Gastrocnemius medialis (tissue), 4 donors: ENCODE measurements around the gene SLCO3A1.

Source experiments
- POLR2A ChIP-seq, 2 donors: fragments of 450-650 bp; IDR thresholded peaks; one replicate each; pipeline ENCODE4 v1.6.1; 2017; ENCODE audit warnings: antibody characterized with exemption in 2 of 2, mild to moderate bottlenecking in 2 of 2, moderate library complexity in 2 of 2
- TF ChIP-seq, protein P1 (sequence below), 5 experiments: fragments of 450-650 bp in 3 of 5; fragments of 200-600 bp in 2 of 5; sonication (generic) in 2 of 5; IDR thresholded peaks in 4 of 5; conservative IDR thresholded peaks in 1 of 5; 1 replicate in 4 of 5; 2 replicates in 1 of 5; pipeline ENCODE4 v1.5.1; 2016 to 2019; ENCODE audit warnings: antibody characterized with exemption in 5 of 5, mild to moderate bottlenecking in 3 of 5, moderate library complexity in 3 of 5

DNA sequence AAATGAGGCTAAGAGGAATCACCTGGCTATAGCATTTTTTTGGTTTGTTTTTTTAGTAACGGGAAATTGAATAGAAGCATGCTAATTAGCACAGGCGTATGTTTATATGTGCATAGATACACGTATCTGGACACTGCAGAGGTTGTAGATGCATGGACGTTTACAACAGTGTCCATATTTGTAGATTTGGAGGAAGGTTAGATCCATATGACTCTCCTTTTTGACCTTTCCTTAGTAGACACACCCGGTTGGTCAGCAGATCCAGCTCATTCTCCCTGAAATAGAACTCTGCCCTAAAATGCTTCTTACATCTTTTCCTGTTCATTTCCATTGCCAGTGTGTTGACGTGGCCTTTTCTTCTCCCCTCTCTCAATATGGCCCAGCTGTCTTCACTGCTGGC is 60.1 kb downstream of the SLCO3A1 start:
- TF ChIP-seq, protein P1, sequence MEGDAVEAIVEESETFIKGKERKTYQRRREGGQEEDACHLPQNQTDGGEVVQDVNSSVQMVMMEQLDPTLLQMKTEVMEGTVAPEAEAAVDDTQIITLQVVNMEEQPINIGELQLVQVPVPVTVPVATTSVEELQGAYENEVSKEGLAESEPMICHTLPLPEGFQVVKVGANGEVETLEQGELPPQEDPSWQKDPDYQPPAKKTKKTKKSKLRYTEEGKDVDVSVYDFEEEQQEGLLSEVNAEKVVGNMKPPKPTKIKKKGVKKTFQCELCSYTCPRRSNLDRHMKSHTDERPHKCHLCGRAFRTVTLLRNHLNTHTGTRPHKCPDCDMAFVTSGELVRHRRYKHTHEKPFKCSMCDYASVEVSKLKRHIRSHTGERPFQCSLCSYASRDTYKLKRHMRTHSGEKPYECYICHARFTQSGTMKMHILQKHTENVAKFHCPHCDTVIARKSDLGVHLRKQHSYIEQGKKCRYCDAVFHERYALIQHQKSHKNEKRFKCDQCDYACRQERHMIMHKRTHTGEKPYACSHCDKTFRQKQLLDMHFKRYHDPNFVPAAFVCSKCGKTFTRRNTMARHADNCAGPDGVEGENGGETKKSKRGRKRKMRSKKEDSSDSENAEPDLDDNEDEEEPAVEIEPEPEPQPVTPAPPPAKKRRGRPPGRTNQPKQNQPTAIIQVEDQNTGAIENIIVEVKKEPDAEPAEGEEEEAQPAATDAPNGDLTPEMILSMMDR (IDR thresholded peaks at IDR 0.05 in 4 of 5, conservative IDR thresholded peaks at IDR 0.05 in 1 of 5), result no peak
- no peak for TF ChIP-seq POLR2A (IDR thresholded peaks at IDR 0.05)
